NK-92 treated with Interleukin-12 subunit alpha and Interleukin-12 subunit beta, amount 100 ng/mL, for 24 hours (cell line): ENCODE data around the gene REX1BD.
A peak's percentile ranks its signal among the peaks of the same experiment; 100 is the strongest.
"Not testable (repeated sequence)": the region's sequence is repeated elsewhere in the genome, so short reads cannot be mapped to it uniquely, and the experiment has no call there.

Source experiments
- DNase-seq: peaks from one replicate; lab custom pipeline; 2025; lab: John Stamatoyannopoulos, UW

The REX1BD gene

DNA sequence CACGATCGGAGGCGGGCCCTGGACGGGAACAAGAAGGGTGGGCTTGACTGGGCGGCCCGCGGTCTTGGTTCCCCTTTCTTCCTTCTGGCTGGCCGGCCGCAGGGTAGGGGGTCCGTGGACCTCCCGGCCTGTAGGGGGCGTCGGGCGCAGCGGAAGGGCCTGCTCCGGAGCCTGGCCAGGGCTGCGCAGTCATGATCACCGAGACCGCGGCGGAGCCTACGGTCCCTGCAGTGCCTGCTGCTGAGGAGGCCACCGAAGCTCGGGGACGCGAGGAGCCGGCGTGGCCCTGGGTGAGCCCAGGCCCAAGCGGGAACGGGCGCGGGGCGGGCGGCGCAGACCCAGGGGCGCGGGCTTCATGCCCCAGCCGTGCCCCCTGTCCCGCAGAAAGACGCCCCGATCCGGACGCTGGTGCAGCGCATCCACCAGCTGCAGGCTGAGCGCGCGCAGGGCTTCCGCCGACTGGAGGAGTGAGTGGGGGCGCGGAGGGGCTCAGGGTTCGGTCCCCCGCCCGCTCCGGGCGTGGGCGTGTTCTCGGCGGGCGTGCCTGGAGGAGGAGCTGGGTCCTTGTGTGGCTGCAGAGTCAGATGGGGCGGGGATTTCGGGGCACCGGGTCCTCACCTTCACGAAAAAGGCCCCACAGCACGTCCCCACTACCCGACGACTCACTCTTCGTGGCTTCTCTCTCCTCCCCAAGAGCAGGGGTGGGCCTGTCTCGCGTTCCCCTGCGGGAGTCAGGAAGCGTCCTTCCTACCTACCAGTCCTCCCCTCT, at the start of gene REX1BD:
REX1BD (plus strand) TSS at position 188 of the 769 bp plus-strand sequence; CDS start at position 192, 4 bp downstream.
- DNase-seq: peak; percentile 88

DNA sequence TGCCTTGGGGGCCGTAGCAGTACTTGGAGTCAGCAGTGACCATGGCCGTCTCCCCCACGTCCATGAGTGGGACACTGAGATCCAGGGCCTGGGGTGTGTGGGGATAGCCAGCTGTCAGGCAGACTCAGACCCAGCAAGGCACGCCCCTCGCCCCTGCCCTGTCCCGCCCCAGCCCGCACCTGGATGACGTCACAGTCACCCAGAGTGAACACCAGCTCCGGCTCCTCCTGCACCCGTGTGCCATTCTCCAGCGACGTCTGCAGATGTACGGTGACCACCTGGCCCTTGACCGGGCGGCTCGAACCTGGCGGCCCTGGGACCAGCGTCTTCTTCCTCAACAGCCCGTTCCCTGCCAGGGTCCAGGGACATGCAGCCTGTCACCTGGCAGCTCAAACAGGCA, 49.2 kb upstream of the REX1BD start:
- DNase-seq: no peak

DNA sequence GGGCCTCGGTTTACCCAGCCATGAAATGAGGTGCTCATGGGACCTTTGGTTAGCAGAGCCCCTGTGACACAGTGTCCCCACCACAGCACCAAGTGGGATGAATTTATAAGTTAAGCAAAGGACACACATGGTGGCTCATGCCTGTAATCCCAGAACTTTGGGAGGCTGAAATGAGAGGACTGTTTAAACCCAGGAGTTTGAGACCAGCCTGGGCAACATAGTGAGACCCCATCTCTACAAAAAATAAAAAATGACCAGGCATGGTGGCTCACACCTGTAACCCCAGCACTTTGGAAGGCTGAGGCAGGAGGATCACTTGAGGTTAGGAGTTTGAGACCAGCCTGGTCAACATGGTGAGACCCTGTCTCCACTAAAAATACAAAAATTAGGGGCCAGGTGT, 48.4 kb upstream of the REX1BD start:
- not testable (repeated sequence) for DNase-seq

DNA sequence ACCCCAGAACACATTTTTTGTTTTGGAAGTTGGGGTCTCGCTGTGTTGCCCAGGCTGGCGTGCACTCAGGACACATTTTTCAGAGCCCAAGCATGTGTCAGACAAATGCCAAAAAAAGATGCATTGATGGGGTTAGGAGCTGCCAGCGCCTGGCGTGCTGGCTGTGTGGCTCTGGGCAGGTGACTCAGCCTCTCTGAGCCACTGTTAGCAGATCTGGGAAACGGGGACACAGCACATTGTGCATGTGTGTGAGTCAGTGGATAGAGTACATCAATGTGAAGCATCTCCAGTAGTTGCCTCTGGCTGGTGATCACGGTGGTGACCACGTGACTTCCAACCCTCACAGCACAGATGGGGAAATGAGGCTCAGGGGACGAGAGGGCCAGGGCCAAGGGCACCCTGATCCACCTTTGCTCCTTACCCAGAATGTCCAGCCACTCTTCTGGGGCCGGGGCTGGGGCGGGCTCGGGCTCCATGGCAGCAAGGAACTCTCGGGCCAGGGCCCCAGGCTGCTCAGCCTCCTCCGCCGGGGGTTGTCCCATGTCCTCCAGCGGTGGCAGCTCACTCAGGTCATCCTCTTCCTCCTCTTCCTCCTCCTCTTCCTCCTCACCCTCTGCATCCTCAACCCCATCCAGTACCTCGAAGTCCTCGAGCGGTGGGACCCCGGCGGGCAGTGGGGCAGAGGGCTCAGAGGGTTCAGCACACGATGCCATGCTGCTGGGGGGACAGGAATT, 47.2 kb upstream of the REX1BD start:
- no peak for DNase-seq

DNA sequence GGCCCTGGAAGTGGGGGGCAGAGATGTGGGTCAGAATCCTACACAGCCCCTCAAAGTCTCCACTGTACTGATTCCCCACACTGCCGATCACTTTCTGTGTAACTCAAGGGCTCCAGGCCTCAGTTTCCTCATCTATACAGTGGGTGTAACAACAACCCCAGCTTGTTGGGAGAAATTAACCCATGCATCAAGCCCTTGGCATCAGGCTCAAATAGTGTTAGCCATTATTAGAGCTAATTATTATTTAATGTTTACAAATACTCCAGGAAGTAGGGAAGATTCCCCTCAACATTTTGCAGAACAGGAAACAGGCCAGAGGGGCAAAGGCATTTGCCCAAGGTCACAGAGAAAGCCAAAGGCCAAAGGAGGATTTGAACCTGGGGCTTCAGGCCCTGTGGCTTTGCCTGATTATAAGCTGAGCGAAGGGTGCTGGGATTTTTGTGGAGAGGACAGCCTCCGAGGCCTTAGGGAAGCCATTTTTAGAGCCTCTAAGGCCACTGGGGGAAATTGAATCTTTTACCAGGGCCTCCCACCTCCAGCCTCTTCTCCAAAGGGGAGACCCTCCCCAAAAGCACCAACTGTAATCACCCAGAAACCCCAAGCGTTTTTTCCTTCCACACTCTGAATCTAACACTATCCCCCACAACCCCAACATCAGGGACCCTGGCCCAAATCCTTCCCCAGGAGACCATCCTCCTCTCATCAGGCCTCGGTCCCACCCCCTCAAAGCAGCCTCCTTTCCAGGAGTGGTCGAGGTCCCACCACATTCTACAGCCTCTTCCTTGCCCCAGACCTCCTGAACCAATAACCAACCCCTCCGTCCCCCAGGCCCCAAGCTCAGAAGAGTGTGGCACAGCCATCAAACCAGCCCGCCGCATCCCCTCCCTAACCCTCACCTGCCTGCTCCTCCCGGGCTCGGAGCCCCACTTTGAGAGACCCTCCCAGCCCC, 46.3 kb upstream of the REX1BD start:
- DNase-seq: no peak

DNA sequence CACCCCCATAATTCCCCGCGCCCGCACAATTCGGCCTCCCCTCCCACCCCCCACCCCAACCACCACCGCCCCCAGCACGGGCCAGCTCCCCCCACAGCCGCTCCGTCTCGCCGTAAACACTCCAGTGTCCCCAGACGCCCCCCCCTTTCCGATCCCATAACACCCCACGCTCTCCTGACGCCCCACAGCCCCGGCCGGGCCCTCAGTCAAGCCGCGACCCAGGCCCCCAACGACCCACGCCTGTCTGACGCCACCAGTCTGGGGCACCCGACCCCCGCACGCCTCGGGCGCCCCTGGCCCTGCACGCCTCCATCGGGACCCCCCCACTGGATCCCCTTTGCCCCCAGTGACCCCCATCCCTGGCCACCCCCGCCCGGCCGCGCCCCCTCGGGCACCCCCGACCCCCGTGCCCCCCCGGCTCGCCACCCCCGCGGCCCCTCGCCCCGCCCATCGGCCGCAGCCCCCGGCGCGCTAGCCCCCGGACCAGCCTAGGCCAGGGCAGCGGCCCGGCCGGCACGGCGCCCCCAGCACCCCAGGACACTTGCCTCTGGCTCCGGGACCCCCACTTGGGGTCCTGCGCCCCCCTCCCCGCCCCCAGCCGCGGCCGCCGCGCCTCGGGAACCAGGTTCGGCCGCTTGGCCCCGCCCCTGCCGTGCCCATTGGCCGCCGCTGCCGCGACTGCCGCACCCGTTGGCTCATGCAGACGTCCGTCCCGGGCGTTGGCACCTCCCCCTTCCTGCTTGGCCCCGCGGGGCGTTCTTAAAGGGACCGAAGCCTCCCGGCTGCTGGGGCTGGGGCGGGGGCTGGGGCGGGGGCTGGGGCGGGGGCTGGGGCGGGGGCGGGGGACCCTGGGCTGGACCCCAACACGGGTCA, 45.4 kb upstream of the REX1BD start, which contains the start of gene FKBP8:
FKBP8 (minus strand) TSS at position 633 of the 873 bp plus-strand sequence. CDS start 1,603 bp downstream, outside the sequence.
- peak; percentile 86 for DNase-seq

DNA sequence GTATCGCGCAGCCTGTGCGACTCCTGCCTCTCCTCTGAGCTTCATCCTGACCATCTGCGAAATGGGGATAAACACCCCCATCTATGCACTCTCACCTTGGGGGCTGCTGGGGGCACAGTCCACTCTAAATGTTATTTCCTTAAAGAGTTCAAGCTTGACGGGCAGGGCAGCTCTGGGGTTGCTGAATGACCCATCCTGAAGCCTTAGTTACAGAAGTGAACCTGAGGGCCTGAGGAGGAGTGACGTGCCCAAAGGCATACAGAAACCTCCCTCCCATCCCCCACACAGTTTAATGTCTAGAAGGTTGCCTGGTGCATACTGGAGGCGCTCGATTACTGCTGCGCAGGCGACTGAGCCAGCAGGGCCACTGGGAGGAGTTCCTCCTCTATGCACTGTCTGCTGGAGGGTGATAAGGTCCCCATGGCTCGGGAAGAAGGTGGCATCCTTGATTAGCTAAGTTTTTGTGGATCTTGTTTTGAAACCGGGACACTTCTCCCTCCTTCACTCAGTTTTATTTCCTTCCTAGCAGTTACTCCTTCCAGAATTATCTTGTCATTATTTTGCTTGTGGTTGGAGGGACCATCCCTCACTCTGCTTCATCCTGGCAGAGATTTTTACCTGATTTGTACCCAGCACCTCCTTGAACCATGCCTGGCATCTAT, 44.7 kb upstream of the REX1BD start:
- DNase-seq: peak; percentile 37

DNA sequence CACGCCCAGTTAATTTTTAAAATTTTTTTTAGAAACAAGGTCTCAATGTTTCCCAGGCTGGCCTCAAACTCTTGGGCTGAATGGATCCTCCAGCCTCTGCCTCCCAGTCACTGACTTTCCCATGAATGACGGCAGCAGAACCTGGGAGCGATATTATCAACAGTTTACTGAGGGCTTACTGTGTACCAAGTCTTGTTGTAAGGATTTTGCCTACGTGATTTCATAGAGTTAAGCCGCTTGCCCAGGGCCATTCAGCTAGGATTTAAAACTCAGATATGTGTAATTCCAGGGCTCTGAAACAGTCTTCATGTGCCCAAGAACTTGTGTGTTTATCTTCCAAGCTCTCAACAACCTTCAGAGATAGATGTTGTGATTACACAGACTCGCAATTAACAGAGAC, 37.0 kb upstream of the REX1BD start:
- no peak for DNase-seq

DNA sequence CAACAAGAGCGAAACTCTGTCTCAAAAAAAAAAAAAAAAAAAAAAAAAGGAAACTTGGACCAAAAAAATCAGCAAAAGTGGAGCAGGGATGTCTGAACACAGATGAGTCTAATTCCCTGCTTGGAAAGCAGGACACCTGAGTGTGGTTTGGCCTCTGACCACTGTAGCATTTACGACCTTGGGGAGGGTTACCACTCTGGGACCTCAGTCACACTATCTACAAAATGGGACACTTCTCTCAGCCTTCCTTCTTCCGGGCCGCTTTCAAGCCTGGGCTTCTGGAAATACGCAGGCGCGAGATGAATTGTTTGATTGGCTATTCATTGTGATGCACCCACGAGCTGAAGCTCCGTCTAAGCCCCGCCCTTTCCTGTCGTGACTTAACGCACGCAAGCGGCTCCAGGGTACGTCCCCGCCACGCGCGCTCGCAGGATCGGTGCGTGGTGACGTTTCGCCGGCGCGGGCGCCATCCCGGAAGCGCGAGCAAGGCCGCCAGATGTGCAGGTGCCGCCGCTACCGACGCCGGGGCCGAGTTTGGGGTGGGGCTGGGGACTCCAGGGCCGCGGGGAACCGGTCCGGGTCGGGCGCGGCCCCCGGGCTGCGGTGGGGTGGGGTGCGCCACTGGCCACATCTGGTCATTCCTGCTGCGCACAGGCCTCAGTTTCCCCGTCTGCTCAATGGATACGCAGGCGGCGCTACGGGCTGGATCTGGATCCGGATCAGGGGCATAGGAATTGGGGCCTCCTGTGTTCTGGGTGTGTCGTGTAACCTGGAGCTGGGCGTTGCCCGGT, 31.0 kb upstream of the REX1BD start, which contains the start of gene KXD1:
KXD1 (plus strand) TSS at position 460 of the 791 bp plus-strand sequence. CDS start 4,187 bp downstream, outside the sequence.
- DNase-seq: peak; percentile 98

DNA sequence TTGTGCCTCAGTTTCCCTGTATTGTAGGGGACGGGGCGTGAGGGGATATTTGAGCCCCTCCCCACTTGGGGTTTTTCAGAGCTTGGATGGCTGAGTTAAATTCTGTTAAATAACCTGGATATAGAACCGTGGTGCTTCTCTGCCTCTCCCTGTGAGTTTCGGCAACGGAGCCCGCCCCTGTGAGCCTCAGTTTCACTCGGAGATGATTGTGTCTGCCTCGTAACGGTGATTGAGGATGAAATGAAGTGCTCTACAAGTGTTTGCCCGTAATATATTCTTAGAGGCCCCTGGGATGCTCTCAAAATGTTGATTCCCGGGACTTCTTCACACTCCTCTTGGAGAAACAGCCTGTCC, 30.4 kb upstream of the REX1BD start:
- no peak for DNase-seq

DNA sequence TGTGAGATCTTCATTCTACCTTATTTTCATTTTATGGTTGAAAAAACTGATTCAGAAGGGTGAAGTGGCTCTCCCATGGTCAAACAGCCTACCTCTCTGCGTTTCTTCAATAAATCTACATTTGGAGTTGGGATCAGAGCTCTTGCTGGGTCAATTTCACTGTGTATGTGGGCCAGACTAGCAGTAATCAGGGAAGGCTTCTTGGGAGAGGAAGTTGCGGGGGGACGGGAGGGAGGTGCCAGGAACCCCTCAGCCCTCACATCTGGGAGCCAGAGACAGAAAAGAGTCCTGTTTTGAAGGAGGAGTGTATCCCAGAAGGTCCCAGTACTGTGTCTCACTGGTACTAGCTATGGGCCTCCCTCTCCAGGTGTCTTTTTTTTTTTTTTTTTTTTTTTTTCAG, 30.0 kb upstream of the REX1BD start:
- no peak for DNase-seq

DNA sequence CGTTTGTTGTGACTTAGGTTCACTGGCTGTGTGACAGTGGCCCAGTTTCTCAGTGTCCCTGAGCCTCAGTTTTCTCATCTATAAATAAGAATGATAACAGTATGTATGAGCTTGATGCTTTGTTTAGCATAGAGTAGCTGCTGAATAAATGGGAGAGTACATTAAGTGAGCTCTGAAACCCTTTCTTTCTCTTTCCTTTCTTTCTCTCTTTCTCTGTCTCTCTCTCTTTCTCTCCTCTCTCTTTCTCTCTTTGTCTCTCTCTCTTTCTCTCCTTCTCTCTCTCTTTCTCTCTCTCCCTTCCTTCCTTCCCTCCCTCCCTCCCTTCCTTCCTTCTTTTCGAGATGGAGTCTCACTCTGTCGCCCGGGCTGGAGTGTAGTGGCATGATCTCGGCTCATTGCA, 28.9 kb upstream of the REX1BD start:
- DNase-seq: no peak

DNA sequence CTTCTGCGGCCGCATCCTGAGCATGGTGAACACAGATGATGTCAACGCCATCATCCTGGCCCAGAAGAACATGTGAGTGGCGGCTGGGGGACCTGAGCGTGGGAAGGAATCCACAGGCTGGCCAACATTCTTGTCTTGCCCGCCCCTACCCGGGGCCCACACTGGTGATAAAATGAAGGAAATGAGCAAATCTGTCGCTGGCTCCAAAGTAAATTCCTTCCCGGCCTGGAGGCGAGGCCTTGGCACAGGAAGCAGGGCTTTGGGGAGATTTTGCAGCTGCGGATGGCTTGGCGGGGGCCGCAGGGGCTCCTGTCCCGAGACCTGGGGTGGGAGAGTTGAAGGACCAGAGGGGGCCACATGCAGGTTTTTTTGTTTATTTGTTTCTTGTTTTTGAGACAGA, 26.5 kb upstream of the REX1BD start:
- no peak for DNase-seq

DNA sequence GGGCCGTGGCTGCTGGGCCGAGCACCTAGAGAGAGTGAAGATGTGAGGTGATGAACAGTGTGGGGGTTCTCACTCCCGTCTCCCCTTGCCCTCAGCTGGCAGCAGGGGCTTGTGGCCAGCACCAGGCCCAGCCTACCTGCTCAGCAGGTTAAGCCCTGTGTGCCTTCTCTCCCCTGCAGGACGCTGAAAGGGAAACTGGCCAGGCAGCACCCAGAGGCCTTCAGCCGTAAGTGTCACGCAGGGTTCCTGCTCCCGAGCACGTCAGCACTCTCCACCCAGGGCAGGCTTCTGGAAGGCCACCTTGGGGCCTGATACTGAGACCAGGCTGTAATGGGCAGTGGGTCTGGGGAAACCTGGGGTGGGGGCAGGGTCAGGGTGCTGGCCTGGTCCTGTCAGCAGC, 21.6 kb upstream of the REX1BD start:
- DNase-seq: no peak

DNA sequence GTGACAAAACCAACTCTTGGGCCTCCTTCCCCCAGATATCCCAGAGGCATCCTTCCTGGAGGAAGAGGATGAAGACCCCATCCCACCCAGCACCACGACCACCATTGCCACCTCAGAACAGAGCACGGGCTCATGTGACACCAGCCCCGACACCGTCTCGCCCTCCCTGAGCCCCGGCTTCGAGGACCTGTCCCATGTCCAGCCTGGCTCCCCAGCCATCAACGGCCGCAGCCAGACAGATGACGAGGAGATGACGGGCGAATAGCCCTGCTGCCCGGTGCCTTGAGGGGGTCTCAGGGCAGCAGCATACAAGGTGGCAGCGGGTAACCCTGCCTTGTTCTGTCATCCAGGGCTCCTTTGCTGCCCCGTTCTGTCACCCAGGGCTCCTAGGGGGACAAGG, 20.2 kb upstream of the REX1BD start:
- no peak for DNase-seq

DNA sequence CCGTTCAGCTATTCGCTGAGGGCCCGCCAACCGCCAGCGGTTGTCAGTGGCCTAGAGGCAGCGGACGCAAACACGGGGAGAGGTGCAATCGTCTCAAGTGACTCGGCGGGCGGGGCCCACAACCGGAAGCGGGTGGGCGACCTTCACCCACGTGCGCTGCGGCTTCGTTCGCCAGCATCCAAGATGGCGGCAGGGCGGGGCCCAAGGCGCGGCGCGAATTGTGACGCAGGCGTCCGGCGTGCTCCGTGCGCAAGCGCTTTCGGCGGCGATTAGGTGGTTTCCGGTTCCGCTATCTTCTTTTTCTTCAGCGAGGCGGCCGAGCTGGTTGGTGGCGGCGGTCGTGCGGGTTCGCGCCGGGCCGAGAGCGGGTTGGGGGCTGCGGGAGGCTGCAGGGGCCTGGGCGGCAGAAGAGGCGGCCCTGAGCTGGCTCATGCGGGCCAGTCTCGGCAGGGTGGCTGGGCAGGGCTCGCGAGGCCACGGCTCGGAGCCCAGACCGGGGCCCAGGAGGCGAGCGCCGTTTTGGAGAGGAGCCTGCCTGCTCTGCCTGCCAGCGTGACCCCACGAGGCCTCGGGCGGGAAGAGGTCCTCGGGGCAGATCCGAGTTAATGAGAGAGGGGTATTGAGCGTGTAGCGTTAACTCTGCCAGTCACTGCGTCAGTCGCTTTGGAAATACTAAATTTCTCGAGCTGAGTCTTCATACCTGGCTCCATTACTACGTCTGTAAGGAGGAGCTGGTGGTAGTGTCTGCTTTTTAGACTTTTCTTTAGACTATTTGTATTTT, 16.8 kb upstream of the REX1BD start, which contains the start of gene UBA52:
UBA52 (plus strand) TSS at position 294 of the 781 bp plus-strand sequence. CDS start 1,444 bp downstream, outside the sequence.
- DNase-seq: peak; percentile 98

DNA sequence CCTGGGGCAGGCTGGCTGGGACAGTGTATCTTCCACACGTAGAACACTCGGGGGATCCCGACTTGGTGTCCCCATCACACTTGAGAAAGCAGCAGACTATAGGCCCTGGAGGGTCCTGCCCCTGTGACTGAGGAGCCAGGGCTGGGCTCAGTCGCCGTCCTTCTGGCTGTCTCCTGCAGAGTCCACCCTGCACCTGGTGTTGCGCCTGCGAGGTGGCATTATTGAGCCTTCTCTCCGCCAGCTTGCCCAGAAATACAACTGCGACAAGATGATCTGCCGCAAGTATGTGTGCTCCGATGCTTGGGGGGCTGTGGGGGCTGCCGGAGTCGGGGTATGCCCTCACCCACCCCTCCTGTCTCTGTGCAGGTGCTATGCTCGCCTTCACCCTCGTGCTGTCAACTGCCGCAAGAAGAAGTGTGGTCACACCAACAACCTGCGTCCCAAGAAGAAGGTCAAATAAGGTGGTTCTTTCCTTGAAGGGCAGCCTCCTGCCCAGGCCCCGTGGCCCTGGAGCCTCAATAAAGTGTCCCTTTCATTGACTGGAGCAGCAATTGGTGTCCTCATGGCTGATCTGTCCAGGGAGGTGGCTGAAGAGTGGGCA, 13.8 kb upstream of the REX1BD start:
- no peak for DNase-seq

DNA sequence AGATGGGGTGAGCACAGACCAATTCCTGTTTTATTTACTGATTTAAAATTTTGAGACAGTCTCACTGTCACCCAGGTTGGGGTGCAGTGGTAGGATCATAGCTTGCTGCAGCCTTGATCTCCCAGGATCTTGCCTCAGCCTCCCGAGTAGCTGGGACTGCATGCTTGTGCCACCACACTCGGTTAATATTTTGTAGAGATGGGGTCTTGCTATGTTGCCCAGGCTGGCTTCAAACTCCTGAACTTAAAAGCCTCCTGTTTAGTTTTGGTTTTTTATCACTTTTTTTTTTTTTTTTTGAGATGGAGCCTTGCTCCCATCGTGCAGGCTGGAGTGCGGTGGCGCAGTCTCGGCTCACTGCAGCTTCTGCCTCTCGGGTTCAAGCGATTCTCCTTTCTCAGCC, 12.2 kb upstream of the REX1BD start:
- no peak for DNase-seq
